ENCODE data around the gene MC1R.
A peak's percentile ranks its signal among the peaks of the same experiment; 100 is the strongest.

The MC1R gene

GRCh38 chr16:89897204-89897603, 21.5 kb upstream of the MC1R start:
- no peak for DNase-seq

- no peak for DNase-seq
These were observed 20.3 kb upstream of the MC1R start for GRCh38 chr16:89898201-89898967.

- DNase-seq: no peak
These were observed 18.7 kb upstream of the MC1R start for GRCh38 chr16:89899879-89900481.

- no peak for DNase-seq
These were observed 17.8 kb upstream of the MC1R start for GRCh38 chr16:89900885-89901284.

- DNase-seq: no peak
These were observed 15.7 kb upstream of the MC1R start for GRCh38 chr16:89902980-89903379.

GRCh38 chr16:89903908-89904515, 14.7 kb upstream of the MC1R start:
- no peak for DNase-seq

GRCh38 chr16:89904606-89905510, 13.8 kb upstream of the MC1R start:
- DNase-seq: no peak

DNA sequence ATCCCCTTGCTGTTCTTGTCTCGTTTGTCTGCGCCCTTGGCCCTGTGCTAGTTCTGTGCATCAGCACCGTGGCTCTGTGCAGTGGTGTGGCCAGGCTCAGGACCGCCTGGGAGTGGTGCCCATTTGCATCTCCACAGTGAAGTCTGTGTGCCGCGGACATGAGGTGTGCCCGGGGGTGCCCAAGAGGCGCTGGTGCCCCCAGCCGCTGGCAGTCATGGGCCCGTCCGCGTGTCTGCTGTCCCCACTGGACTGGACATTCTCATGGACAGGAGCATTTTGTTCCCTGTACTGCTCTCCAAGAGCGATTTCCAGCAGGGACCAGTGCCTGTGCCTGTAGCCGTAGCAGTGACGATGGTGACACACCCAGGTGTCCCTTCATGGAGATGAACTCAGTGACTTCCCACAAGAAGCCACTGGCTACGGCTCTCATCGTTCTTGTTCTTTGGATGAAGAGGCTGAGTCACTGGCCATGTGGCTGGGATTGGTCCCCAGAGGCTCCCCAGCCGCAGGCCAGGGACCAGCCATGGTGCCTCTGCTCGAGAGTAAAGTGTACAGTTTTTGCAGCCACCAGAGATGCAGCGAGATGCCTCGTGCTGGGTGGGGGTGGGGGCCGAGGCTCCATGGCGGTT, 13.0 kb upstream of the MC1R start:
- DNase-seq: no peak

DNA sequence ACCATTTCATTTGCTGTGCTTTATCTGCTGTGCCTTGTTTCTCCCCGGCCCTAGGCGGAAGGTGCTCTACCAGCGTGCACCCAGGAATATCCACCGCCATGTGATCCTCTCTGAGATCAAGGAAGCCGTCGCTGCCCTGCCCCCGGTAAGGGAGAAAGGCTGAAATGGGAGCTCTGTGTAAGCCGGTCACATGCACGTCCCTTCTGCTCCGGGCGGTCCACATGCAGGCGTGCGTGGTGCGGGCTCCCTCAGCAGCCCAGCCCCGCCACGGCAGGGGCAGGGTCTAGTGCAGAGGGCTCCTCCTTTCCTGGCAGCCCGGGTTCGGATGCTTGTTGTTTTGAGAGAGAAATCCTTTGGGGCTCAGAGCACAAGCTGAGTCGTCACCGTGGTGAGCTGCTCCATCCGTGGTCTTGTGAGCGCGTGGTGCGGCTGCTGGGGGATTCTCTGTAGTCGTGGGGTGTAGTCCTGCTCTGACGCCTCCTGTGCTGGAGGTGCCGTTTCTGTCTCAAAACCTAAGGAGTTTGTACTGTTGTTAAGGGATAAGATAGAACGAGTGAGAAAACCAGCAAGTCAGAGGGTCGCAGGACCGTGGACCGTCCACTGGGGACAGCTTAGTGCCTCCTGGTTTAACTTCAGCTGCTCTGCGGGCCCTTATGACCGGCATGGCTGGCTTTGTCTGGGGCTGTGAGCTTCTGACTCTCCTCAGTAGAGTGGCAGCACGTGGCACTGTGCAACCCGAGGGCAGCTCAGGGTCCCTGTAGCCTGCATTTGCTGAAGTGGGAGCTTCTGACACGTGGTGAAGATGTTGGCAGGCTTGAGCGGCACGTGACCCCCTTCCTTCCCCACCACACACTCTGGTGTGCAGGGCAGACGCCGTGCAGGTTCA, 12.3 kb upstream of the MC1R start:
- no peak for DNase-seq

GRCh38 chr16:89907055-89907814, 11.4 kb upstream of the MC1R start:
- DNase-seq: no peak

- no peak for DNase-seq
These were observed 10.4 kb upstream of the MC1R start for GRCh38 chr16:89908236-89908635.

DNA sequence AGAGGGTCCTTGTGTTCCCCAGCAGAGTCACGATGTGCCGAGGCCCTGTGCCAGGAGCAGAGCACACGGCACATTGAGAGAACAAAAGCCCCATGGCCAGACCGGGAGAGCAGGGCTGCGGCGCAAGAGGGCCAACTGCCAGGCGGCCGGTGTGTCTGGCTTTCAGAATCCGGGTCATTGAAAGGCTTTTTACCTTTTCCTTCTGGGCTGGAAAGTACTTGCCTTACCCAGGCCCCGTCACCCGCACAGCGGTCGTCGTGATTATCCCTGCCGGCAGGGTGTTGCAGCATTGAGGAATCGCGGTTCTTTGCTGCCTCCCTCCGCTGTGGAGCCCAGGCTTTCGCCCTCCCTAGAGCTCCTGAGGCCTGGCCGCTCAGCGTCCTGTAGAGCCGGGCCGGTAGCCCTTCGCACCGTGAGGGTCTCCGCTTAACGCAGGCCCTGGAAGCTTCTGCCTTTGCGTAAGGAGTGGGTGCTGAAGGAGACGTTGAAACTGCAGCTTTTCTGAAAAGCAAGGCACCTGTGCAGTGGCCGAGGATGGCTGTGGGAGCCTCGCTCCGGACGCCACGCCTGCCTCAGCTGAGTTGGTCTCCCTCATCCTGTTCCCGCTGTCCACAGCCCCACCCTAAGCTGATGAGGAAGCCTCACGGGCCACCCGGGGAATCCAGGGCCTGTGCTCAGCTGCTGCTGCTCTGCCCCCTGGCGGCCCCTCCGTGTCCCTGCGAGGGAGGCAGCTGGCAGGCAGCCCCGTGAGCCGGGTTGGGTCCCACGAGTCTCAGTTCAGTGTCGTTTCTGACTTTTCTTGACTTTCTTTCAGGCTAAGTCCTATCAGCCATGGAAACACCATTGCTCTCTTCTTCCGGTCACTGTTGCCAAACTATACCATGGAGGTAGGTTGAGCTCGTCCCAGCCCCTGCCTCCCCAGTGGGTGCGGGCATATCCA, 8.6 kb upstream of the MC1R start:
- DNase-seq: peak; percentile 58

GRCh38 chr16:89910717-89911354, 7.8 kb upstream of the MC1R start:
- no peak for DNase-seq

DNA sequence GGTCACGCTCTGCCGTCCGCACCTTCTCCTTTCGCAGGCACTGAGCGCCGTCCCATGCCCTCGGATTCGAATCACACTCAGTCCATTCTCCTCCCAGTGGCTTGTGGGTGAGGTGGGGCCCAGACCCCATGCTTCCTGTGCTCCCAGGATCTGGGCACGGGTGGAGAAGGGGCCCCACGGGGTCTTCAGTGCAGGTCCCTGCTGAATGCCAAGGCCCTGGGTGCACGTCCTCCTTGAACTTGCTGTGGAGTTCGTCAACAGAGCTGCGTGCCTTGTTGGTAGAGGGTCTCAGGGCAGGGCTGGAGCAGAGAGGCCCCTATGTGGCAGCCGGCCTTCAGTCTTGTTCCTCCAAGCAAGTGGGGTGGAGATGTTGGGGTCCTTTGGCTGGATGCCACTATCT, 7.3 kb upstream of the MC1R start:
- no peak for DNase-seq

- no peak for DNase-seq
These were observed 6.5 kb upstream of the MC1R start for GRCh38 chr16:89912143-89912542.

DNA sequence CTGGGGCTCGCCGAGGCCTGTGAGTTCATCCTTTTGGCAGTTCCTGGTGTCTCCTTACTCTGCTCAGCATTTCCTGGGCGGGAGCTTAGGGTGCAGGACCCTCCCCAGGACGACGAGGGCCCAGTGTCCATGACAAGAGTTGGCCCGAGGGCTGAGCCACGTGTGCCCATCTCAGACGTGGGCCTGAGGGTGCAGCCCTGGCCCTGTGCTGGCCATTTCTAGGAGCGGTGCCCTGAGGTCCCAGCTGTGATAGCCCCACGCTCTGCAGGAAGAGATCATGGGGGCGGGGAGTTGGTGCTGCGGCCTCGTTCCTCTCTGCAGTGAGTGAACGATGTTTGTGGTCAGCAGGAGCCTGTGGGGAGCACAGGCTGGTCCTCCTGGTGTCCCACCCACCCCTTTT, 6.0 kb upstream of the MC1R start:
- no peak for DNase-seq

- DNase-seq: no peak
These were observed 5.0 kb upstream of the MC1R start for GRCh38 chr16:89913408-89914387.

Data from CD4-positive, alpha-beta T cell treated with Interleukin-4 for 4 hours (primary cell).